ENCODE measurements around the gene DNAH10. TPM values are rescaled to one million over a fixed set of nuclear protein-coding genes. Genes with fewer than 3 reads are reported as not detected.

Gene DNAH10
- total RNA-seq, 2 donors from 2014 or later, result 0.09 to 0.64 TPM

DNA sequence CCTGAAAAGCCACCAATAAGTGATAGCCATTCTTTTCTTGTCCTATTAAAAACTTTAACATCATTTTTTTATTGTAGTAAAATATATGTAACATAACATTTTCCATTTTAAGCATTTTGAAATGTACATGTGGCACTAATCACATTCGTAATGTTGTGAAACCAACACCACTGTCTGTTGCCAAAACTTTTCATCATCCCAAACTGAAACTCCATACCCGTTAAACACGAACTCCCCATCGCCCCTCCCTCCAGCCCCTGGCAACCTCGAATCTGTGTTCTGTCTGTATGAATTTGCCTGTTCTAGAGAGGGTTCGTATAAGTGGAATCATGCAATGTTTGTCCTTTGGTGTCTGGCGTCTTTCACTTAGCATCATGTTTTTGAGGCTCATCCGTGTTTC lies 134.7 kb downstream of the DNAH10 start:
- Mint-ChIP-seq H3K36me3 (ENCODE audit: low read depth) (no peaks in the 10 kb centered on the region), H3K27ac (no peak overlapping the region), H3K4me3 (no peak overlapping the region), H3K27me3 (ENCODE audit: insufficient read depth) (peaks cover 10% of the 10 kb centered on the region), H3K4me1 (peaks cover 8% of the 10 kb centered on the region), H3K9me3 (peaks cover 6% of the 10 kb centered on the region)
- H3K27me3 ChIP-seq (ENCODE audit: control insufficient read depth, insufficient read depth, low read length, poor library complexity, severe bottlenecking), result no peaks in the 10 kb centered on the region
- no peaks in the 10 kb centered on the region for H3K36me3 ChIP-seq (ENCODE audit: control insufficient read depth, insufficient read depth, low read length)
- 91 to 94% methylated on average over 6 to 8 of the region's 8 CpGs for WGBS, 2 experiments (ENCODE audit: insufficient coverage in 1 of 2, insufficient read length in 1 of 2)
- no peak for DNase-seq
- peaks cover 3% of the 10 kb centered on the region for H3K4me1 ChIP-seq (ENCODE audit: control insufficient read depth, insufficient read depth, low read length)
- TF ChIP-seq, protein P1, sequence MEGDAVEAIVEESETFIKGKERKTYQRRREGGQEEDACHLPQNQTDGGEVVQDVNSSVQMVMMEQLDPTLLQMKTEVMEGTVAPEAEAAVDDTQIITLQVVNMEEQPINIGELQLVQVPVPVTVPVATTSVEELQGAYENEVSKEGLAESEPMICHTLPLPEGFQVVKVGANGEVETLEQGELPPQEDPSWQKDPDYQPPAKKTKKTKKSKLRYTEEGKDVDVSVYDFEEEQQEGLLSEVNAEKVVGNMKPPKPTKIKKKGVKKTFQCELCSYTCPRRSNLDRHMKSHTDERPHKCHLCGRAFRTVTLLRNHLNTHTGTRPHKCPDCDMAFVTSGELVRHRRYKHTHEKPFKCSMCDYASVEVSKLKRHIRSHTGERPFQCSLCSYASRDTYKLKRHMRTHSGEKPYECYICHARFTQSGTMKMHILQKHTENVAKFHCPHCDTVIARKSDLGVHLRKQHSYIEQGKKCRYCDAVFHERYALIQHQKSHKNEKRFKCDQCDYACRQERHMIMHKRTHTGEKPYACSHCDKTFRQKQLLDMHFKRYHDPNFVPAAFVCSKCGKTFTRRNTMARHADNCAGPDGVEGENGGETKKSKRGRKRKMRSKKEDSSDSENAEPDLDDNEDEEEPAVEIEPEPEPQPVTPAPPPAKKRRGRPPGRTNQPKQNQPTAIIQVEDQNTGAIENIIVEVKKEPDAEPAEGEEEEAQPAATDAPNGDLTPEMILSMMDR (conservative IDR thresholded peaks at IDR 0.05), result no peak
- H3K9me3 ChIP-seq (ENCODE audit: control insufficient read depth, low read length), result no peaks in the 10 kb centered on the region
- H3K4me3 ChIP-seq (ENCODE audit: low read length), result no peak overlapping the region
- H3K27ac ChIP-seq (ENCODE audit: low read depth, low read length), result no peak overlapping the region
- no peak overlapping the region for H3K9ac ChIP-seq (ENCODE audit: extremely low read depth, low read length, poor library complexity, severe bottlenecking)

DNA sequence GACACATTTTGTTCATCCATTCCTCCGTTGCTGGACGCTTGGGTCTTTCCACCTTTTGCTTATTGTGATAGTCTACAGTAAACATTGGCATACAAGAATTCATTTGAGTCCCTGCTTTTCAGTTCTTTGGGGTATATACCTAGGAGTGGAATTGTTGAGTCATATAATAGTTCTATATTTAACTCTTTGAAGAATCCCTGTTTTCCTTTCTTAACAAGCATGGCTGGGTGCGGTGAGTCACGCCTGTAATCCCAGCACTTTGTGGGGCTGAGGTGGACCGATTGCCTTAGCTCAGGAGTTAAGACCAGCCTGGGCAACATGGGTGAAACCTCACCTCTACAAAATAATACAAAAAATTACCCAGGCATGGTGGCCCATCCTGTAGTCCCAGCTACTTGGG lies 135.1 kb downstream of the DNAH10 start:
- no peaks in the 10 kb centered on the region for H3K9me3 ChIP-seq (ENCODE audit: control insufficient read depth, low read length)
- no peak for DNase-seq
- H3K27me3 Mint-ChIP-seq (ENCODE audit: insufficient read depth), result peaks cover 10% of the 10 kb centered on the region
- H3K4me1 ChIP-seq (ENCODE audit: control insufficient read depth, insufficient read depth, low read length), result peaks cover 3% of the 10 kb centered on the region
- no peaks in the 10 kb centered on the region for H3K27me3 ChIP-seq (ENCODE audit: control insufficient read depth, insufficient read depth, low read length, poor library complexity, severe bottlenecking)
- no peak overlapping the region for H3K9ac ChIP-seq (ENCODE audit: extremely low read depth, low read length, poor library complexity, severe bottlenecking)
- peaks cover 6% of the 10 kb centered on the region for H3K4me1 Mint-ChIP-seq
- TF ChIP-seq, protein P1 (conservative IDR thresholded peaks at IDR 0.05), result no peak
- H3K9me3 Mint-ChIP-seq, result peaks cover 6% of the 10 kb centered on the region
- no peaks in the 10 kb centered on the region for H3K36me3 Mint-ChIP-seq (ENCODE audit: low read depth)
- H3K36me3 ChIP-seq (ENCODE audit: control insufficient read depth, insufficient read depth, low read length), result no peaks in the 10 kb centered on the region
- H3K27ac ChIP-seq (ENCODE audit: low read depth, low read length), result no peak overlapping the region
- H3K4me3 ChIP-seq (ENCODE audit: low read length), result no peak overlapping the region
- WGBS, 2 experiments (ENCODE audit: insufficient coverage in 1 of 2, insufficient read length in 1 of 2), result 89 to 95% methylated on average over 3 to 5 of the region's 5 CpGs
- H3K27ac Mint-ChIP-seq, result no peak overlapping the region
- no peak overlapping the region for H3K4me3 Mint-ChIP-seq

DNA sequence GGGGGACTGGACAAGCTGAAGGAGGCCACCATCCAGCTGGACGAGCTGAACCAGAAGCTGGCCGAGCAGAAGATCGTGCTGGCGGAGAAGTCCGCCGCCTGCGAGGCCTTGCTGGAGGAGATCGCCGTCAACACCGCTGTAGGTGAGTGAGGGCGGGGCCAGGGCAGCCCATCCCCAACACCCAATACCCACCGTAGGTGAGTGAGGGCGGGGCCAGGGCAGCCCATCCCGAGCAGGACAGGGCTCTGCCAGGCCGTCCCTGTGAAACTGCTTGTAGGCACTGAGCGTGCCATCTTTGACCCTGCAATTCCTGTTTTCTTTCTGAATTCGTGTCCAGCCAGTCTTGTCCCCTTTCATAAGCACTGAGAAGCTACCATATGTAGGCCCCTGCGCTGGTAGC lies 136.6 kb downstream of the DNAH10 start:
- H3K4me1 Mint-ChIP-seq, result peaks cover 6% of the 10 kb centered on the region
- H3K27me3 ChIP-seq (ENCODE audit: control insufficient read depth, insufficient read depth, low read length, poor library complexity, severe bottlenecking), result no peaks in the 10 kb centered on the region
- no peaks in the 10 kb centered on the region for H3K9me3 ChIP-seq (ENCODE audit: control insufficient read depth, low read length)
- H3K4me3 Mint-ChIP-seq, result no peak overlapping the region
- DNase-seq, result peak; percentile 69
- H3K9ac ChIP-seq (ENCODE audit: extremely low read depth, low read length, poor library complexity, severe bottlenecking), result no peak overlapping the region
- H3K27me3 Mint-ChIP-seq (ENCODE audit: insufficient read depth), result peaks cover 10% of the 10 kb centered on the region
- H3K27ac ChIP-seq (ENCODE audit: low read depth, low read length), result no peak overlapping the region
- H3K36me3 Mint-ChIP-seq (ENCODE audit: low read depth), result no peaks in the 10 kb centered on the region
- no peak overlapping the region for H3K4me3 ChIP-seq (ENCODE audit: low read length)
- no peak overlapping the region for H3K27ac Mint-ChIP-seq
- TF ChIP-seq, protein P1 (conservative IDR thresholded peaks at IDR 0.05), result no peak
- 94 to 98% methylated on average over 15 to 18 of the region's 18 CpGs for WGBS, 2 experiments (ENCODE audit: insufficient coverage in 1 of 2, insufficient read length in 1 of 2)
- H3K9me3 Mint-ChIP-seq, result peaks cover 6% of the 10 kb centered on the region
- no peaks in the 10 kb centered on the region for H3K36me3 ChIP-seq (ENCODE audit: control insufficient read depth, insufficient read depth, low read length)
- H3K4me1 ChIP-seq (ENCODE audit: control insufficient read depth, insufficient read depth, low read length), result peaks cover 3% of the 10 kb centered on the region
